Prostate gland (tissue), 2 donors: ENCODE measurements around the gene DAPK1. TPM values are rescaled to one million over a fixed set of nuclear protein-coding genes. Genes with fewer than 3 reads are reported as not detected.

Experiments used
- DNase-seq: peaks from one replicate; pipeline ENCODE4 v3.0.0-alpha.2; 2019; ENCODE audit warnings: low spot score
- H3K27ac ChIP-seq, 2 donors: fragments of 200-600 bp; sonication (generic); 2 replicates each; pipeline ENCODE4 v1.5.1; 2017 to 2019
- H3K27me3 ChIP-seq: fragments of 200-600 bp; sonication (generic); replicated peaks from 2 replicates; pipeline ENCODE4 v1.5.1; 2019; ENCODE audit not compliant: insufficient read depth
- H3K36me3 ChIP-seq, 2 donors: fragments of 200-600 bp; sonication (generic); 1 replicate in 1 of 2; 2 replicates in 1 of 2; pipeline versions ENCODE4 v1.5.1 to v1.8.1; 2017 to 2019
- H3K4me1 ChIP-seq: fragments of 200-600 bp; sonication (generic); replicated peaks from 2 replicates; pipeline ENCODE4 v1.5.1; 2019
- H3K4me3 ChIP-seq, 2 donors: fragments of 200-600 bp; sonication (generic); 2 replicates each; pipeline ENCODE4 v1.5.1; 2017 to 2019
- H3K9me3 ChIP-seq: fragments of 200-600 bp; sonication (generic); 2 replicates; pipeline ENCODE4 v1.5.1; 2017
- POLR2A ChIP-seq: fragments of 450-650 bp; IDR thresholded peaks from one replicate; pipeline ENCODE4 v1.6.1; 2016; ENCODE audit warnings: antibody characterized with exemption, mild to moderate bottlenecking
- POLR2AphosphoS5 ChIP-seq: sonication (generic); formaldehyde crosslinking; IDR thresholded peaks from one replicate; pipeline ENCODE4 v1.6.1; 2017; ENCODE audit warnings: antibody characterized with exemption
- WGBS: methylation state at CpG from one replicate; pipeline ENCODE4 v1.1.5; 2018; 5-methylcytosine and 5-hydroxymethylcytosine counted together
- intact Hi-C: fragments of 100-400 bp; cut with DNase I; formaldehyde crosslinking; loops from one replicate; pipeline ENCODE4 v1.14.2; 2022
- small RNA-seq, 2 donors: library from RNA; depleted of rRNA; stranded (forward); fragments of <200 nt; gene quantifications; one replicate each; pipeline ENCODE3, GENCODE V24; 2016
- total RNA-seq, 2 donors: library from RNA; depleted of rRNA; stranded (reverse); fragments of >200 nt; gene quantifications; one replicate each; pipeline ENCODE4 v1.1.0, GENCODE V29; 2016
- TF ChIP-seq, protein P1 (sequence below), 4 experiments: fragments of 200-600 bp in 2 of 4; fragments of 450-650 bp in 2 of 4; sonication (generic) in 2 of 4; IDR thresholded peaks; 1 replicate in 3 of 4; 2 replicates in 1 of 4; pipeline ENCODE4 v1.5.1; 2016 to 2019; ENCODE audit warnings: antibody characterized with exemption in 4 of 4, mild to moderate bottlenecking in 2 of 4, moderate library complexity in 2 of 4

The DAPK1 gene
- total RNA-seq, 2 donors from 2014 or later = 13.9 to 39.1 TPM

DNA sequence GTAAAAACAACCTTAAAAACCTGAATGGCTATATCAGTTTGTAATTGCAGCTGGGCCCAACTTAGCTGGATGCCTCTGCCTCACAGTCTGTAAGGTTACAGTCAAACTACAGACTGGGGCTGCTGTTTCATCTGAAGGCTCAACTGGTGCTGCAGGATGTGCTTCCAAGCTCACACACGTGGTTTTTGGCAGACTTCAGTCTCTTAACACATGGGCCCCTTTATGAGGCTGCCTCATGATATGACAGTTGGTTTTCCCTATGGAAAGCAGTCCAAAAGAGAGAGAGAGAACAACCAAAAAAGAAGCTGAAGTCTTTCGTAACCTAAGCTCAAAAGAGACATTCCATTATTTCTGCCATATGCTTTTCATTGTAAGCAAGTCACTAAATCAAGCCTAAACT, 255.6 kb downstream of the DAPK1 start:
- WGBS = 46% methylated on average over 2 of the region's 2 CpGs
- Histone ChIP-seq H3K4me1 (no peaks in the 10 kb centered on the region), H3K4me3 (no peak overlapping the region), H3K36me3 (no peaks in the 10 kb centered on the region), H3K27me3 (no peaks in the 10 kb centered on the region), H3K27ac (no peak overlapping the region), H3K9me3 (no peaks in the 10 kb centered on the region)
- DNase-seq = no peak
- intact Hi-C loops = no loop called here
- TF ChIP-seq, protein P1, sequence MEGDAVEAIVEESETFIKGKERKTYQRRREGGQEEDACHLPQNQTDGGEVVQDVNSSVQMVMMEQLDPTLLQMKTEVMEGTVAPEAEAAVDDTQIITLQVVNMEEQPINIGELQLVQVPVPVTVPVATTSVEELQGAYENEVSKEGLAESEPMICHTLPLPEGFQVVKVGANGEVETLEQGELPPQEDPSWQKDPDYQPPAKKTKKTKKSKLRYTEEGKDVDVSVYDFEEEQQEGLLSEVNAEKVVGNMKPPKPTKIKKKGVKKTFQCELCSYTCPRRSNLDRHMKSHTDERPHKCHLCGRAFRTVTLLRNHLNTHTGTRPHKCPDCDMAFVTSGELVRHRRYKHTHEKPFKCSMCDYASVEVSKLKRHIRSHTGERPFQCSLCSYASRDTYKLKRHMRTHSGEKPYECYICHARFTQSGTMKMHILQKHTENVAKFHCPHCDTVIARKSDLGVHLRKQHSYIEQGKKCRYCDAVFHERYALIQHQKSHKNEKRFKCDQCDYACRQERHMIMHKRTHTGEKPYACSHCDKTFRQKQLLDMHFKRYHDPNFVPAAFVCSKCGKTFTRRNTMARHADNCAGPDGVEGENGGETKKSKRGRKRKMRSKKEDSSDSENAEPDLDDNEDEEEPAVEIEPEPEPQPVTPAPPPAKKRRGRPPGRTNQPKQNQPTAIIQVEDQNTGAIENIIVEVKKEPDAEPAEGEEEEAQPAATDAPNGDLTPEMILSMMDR (IDR thresholded peaks at IDR 0.05) = no peak
- TF ChIP-seq POLR2A (no peak), POLR2AphosphoS5 (no peak)

Small RNAs within 50 kb of the gene (small RNA-seq; reads per million reads assigned to genes)
- 0 reads per million in 2 donors for gene AL161787.1

Other genes starting within 250 kb of the DAPK1 start
- 10 to 100 TPM; 87.3 to 90.1 TPM for gene CTSL, start 228.3 kb downstream of the DAPK1 start, total RNA-seq